SK-N-SH (cell line): ENCODE data around the gene IL9. TPM values are rescaled to one million over a fixed set of nuclear protein-coding genes. Genes with fewer than 3 reads are reported as not detected.

Source experiments
- CTCF ChIA-PET: fragments of 300-600, 350-600 bp; formaldehyde crosslinking; extraction: SDS; loops from one replicate; lab custom pipeline; 2021; lab: Yijun Ruan, JAX
- POLR2A ChIA-PET: fragments of 350-600 bp; sonication (Branson Sonifier 250); formaldehyde crosslinking; extraction: SDS; loops from one replicate; lab custom pipeline; 2020; ENCODE audit warnings: antibody characterized with exemption, inconsistent platforms; lab: Yijun Ruan, JAX
- DNase-seq: peaks from one replicate; pipeline ENCODE4 v3.0.0; 2012
- H2AFZ ChIP-seq: fragments of 200-600 bp; sonication (generic); 2 replicates; pipeline ENCODE4 v1.8.1; 2016; ENCODE audit warnings: antibody characterized with exemption, mild to moderate bottlenecking, low read depth
- H3F3A ChIP-seq: fragments of 200-600 bp; sonication (generic); replicated peaks from 2 replicates; pipeline ENCODE3; 2016; ENCODE audit warnings: antibody characterized with exemption, mild to moderate bottlenecking; ENCODE audit not compliant: insufficient read depth
- H3K27ac ChIP-seq, 2 experiments: fragments of 200-500 bp in 1 of 2; fragments of 200-600 bp in 1 of 2; sonication (Bioruptor generic) in 1 of 2; sonication (generic), shearing (Covaris generic) in 1 of 2; 2 replicates each; pipeline versions ENCODE4 v1.5.1 to v1.6.1; 2014 to 2016; ENCODE audit warnings: low read depth in 2 of 2, inconsistent platforms in 1 of 2, low read length in 1 of 2, mild to moderate bottlenecking in 1 of 2, mixed read lengths in 1 of 2
- H3K27me3 ChIP-seq: fragments of 200-600 bp; sonication (generic), shearing (Covaris generic); 2 replicates; pipeline ENCODE4 v1.6.1; 2016; ENCODE audit warnings: mixed run types; ENCODE audit not compliant: insufficient read depth
- H3K36me3 ChIP-seq, 2 experiments: fragments of 200-500 bp in 1 of 2; fragments of 200-600 bp in 1 of 2; sonication (Bioruptor generic) in 1 of 2; sonication (generic) in 1 of 2; replicated peaks in 1 of 2; 2 replicates each; pipeline versions ENCODE3 to v1.5.1; 2014 to 2016; ENCODE audit warnings: low read length in 1 of 2, mild to moderate bottlenecking in 1 of 2; ENCODE audit not compliant: insufficient read depth in 2 of 2, control insufficient read depth in 1 of 2
- H3K4me1 ChIP-seq, 2 experiments: fragments of 200-500 bp in 1 of 2; fragments of 200-600 bp in 1 of 2; sonication (Bioruptor generic) in 1 of 2; sonication (generic), shearing (Covaris generic) in 1 of 2; 2 replicates each; pipeline versions ENCODE4 v1.5.1 to v1.6.1; 2014 to 2016; ENCODE audit warnings: low read depth in 1 of 2, low read length in 1 of 2, mixed run types in 1 of 2; ENCODE audit not compliant: insufficient read depth in 2 of 2, control insufficient read depth in 1 of 2
- H3K4me2 ChIP-seq: fragments of 200-600 bp; sonication (generic), shearing (Covaris generic); 2 replicates; pipeline ENCODE4 v1.6.1; 2017; ENCODE audit warnings: mixed run types
- H3K4me3 ChIP-seq, 2 experiments: fragments of 200-500 bp in 1 of 2; fragments of 200-600 bp in 1 of 2; sonication (Bioruptor generic) in 1 of 2; sonication (generic), shearing (Covaris generic) in 1 of 2; 2 replicates each; pipeline versions ENCODE4 v1.5.1 to v1.8.1; 2014 to 2016; ENCODE audit warnings: low read depth in 2 of 2, inconsistent platforms in 1 of 2, low read length in 1 of 2, mild to moderate bottlenecking in 1 of 2, mixed read lengths in 1 of 2, moderate library complexity in 1 of 2
- H3K79me2 ChIP-seq: fragments of 200-600 bp; sonication (generic); 2 replicates; pipeline ENCODE4 v1.8.1; 2017; ENCODE audit warnings: mild to moderate bottlenecking; ENCODE audit not compliant: insufficient read depth
- H3K9ac ChIP-seq: fragments of 200-600 bp; sonication (generic); 2 replicates; pipeline ENCODE4 v1.6.1; 2017; ENCODE audit warnings: mixed run types
- H3K9me2 ChIP-seq: fragments of 200-600 bp; sonication (generic); 2 replicates; pipeline ENCODE4 v1.6.1; 2017; ENCODE audit warnings: mixed run types
- H3K9me3 ChIP-seq: fragments of 200-600 bp; sonication (generic); 2 replicates; pipeline ENCODE4 v1.6.1; 2017; ENCODE audit warnings: mixed run types, mild to moderate bottlenecking, moderate library complexity
- H4K20me1 ChIP-seq: fragments of 200-600 bp; sonication (generic); 2 replicates; pipeline ENCODE4 v1.6.1; 2017; ENCODE audit warnings: mild to moderate bottlenecking, mixed run types; ENCODE audit not compliant: insufficient read depth
- EP300 ChIP-seq, 2 experiments: IDR thresholded peaks; 2 replicates each; pipeline versions ENCODE4 v1.4.0 to v1.6.1; 2012; ENCODE audit warnings: borderline replicate concordance in 1 of 2, low read depth in 1 of 2, low read length in 1 of 2
- EZH2phosphoT487 ChIP-seq: fragments of 200-600 bp; sonication (generic); IDR thresholded peaks from 2 replicates; pipeline ENCODE4 v1.6.1; 2017; ENCODE audit warnings: low read depth, mixed run types, mild to moderate bottlenecking, antibody characterized with exemption, moderate library complexity, borderline replicate concordance
- NFIC ChIP-seq: IDR thresholded peaks from 2 replicates; pipeline ENCODE4 v1.4.0; 2012; ENCODE audit warnings: borderline replicate concordance
- RAD21 ChIP-seq: IDR thresholded peaks from 2 replicates; pipeline ENCODE4 v1.6.1; 2012; ENCODE audit warnings: mild to moderate bottlenecking, low read length
- WGBS: methylation state at CpG from one replicate; pipeline ENCODE4 v1.1.6; 2017; ENCODE audit warnings: low lambda C conversion rate; 5-methylcytosine and 5-hydroxymethylcytosine counted together
- polyA plus RNA-seq, 3 experiments: library from polyadenylated mRNA; depleted of rRNA; stranded (reverse); fragments of >200 nt; gene quantifications; 2 replicates each; pipeline ENCODE4 v1.2.3, GENCODE V29; 2012
- TF ChIP-seq, protein P1 (sequence below): fragments of 150-350 bp; IDR thresholded peaks from 2 replicates; pipeline ENCODE4 v1.6.1; 2017; ENCODE audit warnings: antibody characterized with exemption, low read length, low read depth, borderline replicate concordance
- TF ChIP-seq, protein P2 (sequence below): fragments of 150-350 bp; IDR thresholded peaks from 2 replicates; pipeline ENCODE4 v1.6.1; 2016; ENCODE audit warnings: mild to moderate bottlenecking, low read depth, low read length
- TF ChIP-seq, protein P3 (sequence below): IDR thresholded peaks from 2 replicates; pipeline ENCODE4 v1.4.0; 2012; ENCODE audit warnings: low read depth, borderline replicate concordance

Gene IL9
- polyA plus RNA-seq, 1 of the 3 experiments (the other 2 are of a cell fraction) = not detected

DNA sequence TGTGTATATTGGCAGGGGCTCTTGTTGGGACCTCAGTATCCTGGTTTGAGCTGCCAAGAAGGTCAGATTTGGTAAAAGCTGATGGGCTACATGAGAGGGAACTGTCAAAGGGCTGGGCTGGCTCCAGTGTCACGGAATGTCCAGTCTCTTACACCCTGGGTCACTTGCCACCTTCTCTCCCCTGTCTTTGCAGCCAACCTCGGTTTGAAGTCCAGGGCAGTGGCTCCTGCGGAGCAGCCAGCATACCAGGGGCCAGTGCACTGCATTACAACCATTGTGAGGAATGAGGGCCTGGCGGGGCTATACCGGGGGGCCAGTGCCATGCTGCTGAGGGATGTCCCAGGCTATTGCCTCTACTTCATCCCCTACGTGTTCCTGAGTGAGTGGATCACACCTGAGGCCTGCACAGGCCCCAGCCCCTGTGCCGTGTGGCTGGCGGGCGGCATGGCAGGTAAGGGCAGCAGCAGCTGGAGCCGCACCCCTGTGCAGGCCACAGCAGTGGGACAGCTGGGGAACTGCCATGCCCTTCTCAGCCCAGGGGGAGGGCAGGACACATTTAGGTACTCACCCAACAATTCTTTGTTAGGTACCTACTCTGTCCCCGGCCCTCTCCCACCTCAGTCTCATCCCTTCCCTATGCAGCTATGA is 24.2 kb downstream of the IL9 start:
- WGBS = 33% methylated on average over 4 of the region's 11 CpGs
- Histone ChIP-seq H3K4me3 (no peak overlapping the region), H3K27me3 (no peaks in the 10 kb centered on the region), H3K79me2 (no peaks in the 10 kb centered on the region), H3K36me3 (no peaks in the 10 kb centered on the region), H3K4me1 (no peaks in the 10 kb centered on the region), H2AFZ (no peak overlapping the region), H3K9me2 (no peaks in the 10 kb centered on the region), H4K20me1 (no peaks in the 10 kb centered on the region), H3K9ac (no peak overlapping the region), H3K4me2 (no peak overlapping the region), H3K9me3 (no peaks in the 10 kb centered on the region), H3F3A (no peaks in the 10 kb centered on the region), H3K27ac (no peak overlapping the region)
- ChIA-PET POLR2A (no interaction called here), CTCF (interaction anchor here (0.9 to 2.1 kb wide), 5 partner anchors 10 to 41 kb away, joined by 3 to 8 read pairs (median 3); partner anchors contain the start of gene SLC25A48)
- no peak for DNase-seq
- TF ChIP-seq NFIC = no peak
- TF ChIP-seq EP300 (IDR thresholded peaks at IDR 0.05; ENCODE audit: borderline replicate concordance in 1 of 2, low read depth in 1 of 2, low read length in 1 of 2) = no peak
- no peak for TF ChIP-seq EZH2phosphoT487
- TF ChIP-seq, protein P1, sequence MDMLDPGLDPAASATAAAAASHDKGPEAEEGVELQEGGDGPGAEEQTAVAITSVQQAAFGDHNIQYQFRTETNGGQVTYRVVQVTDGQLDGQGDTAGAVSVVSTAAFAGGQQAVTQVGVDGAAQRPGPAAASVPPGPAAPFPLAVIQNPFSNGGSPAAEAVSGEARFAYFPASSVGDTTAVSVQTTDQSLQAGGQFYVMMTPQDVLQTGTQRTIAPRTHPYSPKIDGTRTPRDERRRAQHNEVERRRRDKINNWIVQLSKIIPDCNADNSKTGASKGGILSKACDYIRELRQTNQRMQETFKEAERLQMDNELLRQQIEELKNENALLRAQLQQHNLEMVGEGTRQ = no peak

DNA sequence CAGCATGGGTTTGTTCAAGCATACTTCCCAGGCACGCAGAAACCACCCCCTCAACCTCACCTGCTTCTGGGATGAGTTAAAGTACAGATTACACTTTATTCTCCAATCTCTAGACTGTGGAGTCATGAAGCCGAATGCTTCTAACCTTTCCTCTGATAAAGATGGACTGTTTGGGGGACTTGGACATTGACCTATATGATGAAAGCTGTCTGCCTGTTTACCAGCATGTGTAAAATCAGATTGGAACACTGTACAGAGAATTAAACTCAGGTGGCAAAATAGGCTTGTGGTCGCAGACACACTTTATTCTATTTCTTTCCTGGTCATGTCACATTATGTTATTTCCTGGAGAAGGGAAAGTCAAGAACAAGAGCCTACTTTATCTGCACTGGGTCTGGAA is 25.7 kb downstream of the IL9 start:
- H3K27me3 ChIP-seq = no peaks in the 10 kb centered on the region
- DNase-seq = no peak
- no peaks in the 10 kb centered on the region for H3K4me1 ChIP-seq
- ChIA-PET POLR2A (no interaction called here), CTCF (interaction anchor here (1.3 to 2.1 kb wide), 3 partner anchors 11 to 40 kb away, joined by 3 to 8 read pairs (median 5); no protein-coding TSS in a partner anchor)
- H3K4me3 ChIP-seq = no peak overlapping the region
- no peak overlapping the region for H3K9ac ChIP-seq
- no peaks in the 10 kb centered on the region for H3K79me2 ChIP-seq
- H3K36me3 ChIP-seq = no peaks in the 10 kb centered on the region
- WGBS = 32% methylated on average over 3 of the region's 3 CpGs
- no peaks in the 10 kb centered on the region for H4K20me1 ChIP-seq
- no peak overlapping the region for H2AFZ ChIP-seq
- H3K9me3 ChIP-seq = no peaks in the 10 kb centered on the region
- TF ChIP-seq, protein P2, sequence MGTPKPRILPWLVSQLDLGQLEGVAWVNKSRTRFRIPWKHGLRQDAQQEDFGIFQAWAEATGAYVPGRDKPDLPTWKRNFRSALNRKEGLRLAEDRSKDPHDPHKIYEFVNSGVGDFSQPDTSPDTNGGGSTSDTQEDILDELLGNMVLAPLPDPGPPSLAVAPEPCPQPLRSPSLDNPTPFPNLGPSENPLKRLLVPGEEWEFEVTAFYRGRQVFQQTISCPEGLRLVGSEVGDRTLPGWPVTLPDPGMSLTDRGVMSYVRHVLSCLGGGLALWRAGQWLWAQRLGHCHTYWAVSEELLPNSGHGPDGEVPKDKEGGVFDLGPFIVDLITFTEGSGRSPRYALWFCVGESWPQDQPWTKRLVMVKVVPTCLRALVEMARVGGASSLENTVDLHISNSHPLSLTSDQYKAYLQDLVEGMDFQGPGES = no peak
- TF ChIP-seq RAD21 = no peak
- TF ChIP-seq, protein P3, sequence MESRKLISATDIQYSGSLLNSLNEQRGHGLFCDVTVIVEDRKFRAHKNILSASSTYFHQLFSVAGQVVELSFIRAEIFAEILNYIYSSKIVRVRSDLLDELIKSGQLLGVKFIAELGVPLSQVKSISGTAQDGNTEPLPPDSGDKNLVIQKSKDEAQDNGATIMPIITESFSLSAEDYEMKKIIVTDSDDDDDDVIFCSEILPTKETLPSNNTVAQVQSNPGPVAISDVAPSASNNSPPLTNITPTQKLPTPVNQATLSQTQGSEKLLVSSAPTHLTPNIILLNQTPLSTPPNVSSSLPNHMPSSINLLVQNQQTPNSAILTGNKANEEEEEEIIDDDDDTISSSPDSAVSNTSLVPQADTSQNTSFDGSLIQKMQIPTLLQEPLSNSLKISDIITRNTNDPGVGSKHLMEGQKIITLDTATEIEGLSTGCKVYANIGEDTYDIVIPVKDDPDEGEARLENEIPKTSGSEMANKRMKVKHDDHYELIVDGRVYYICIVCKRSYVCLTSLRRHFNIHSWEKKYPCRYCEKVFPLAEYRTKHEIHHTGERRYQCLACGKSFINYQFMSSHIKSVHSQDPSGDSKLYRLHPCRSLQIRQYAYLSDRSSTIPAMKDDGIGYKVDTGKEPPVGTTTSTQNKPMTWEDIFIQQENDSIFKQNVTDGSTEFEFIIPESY = no peak
- H3K9me2 ChIP-seq = no peaks in the 10 kb centered on the region
- H3F3A ChIP-seq = no peaks in the 10 kb centered on the region
- no peak overlapping the region for H3K4me2 ChIP-seq
- H3K27ac ChIP-seq = no peak overlapping the region
